H1 (cell line): Measurements from ENCODE around the gene DYNLRB2. TPM values are rescaled to one million over a fixed set of nuclear protein-coding genes. Genes with fewer than 3 reads are reported as not detected.

ENCODE experiments used
- CTCF ChIA-PET: fragments of 300-600 bp; sonication (Branson Sonifier 250); formaldehyde crosslinking; loops from one replicate; lab custom pipeline; 2021; ENCODE audit not compliant: partially characterized antibody; lab: Charles Lee
- POLR2A ChIA-PET: fragments of 300-600 bp; sonication (Branson Sonifier 250); formaldehyde crosslinking; loops from one replicate; lab custom pipeline; 2021; ENCODE audit warnings: inconsistent platforms; ENCODE audit not compliant: partially characterized antibody; lab: Charles Lee
- DNase-seq, 2 experiments: peaks; one replicate each; pipeline versions ENCODE4 v3.0.0 to v3.0.0-alpha.2; 2010 to 2022; ENCODE audit warnings: low spot score in 2 of 2, low read depth in 1 of 2, mixed read lengths in 1 of 2
- FAIRE-seq: peaks from 2 replicates; lab custom pipeline; 2011; peaks lifted over from hg19 to GRCh38; lab: Jason Lieb, UNC
- H2AFZ ChIP-seq: 2 replicates; pipeline ENCODE4 v1.8.1; 2012; ENCODE audit warnings: low read length, inconsistent platforms
- H2AK5ac ChIP-seq: 2 replicates; pipeline ENCODE4 v1.6.1; 2013; ENCODE audit warnings: low read depth, low read length
- H2BK120ac ChIP-seq: replicated peaks from 2 replicates; pipeline ENCODE3; 2013; ENCODE audit warnings: low read depth, low read length, inconsistent platforms
- H2BK12ac ChIP-seq: 2 replicates; pipeline ENCODE4 v1.6.1; 2013; ENCODE audit warnings: low read depth, low read length
- H2BK15ac ChIP-seq: 2 replicates; pipeline ENCODE4 v1.6.1; 2013; ENCODE audit warnings: low read length
- H2BK20ac ChIP-seq: 2 replicates; pipeline ENCODE4 v1.6.1; 2013; ENCODE audit warnings: low read length
- H2BK5ac ChIP-seq: 2 replicates; pipeline ENCODE4 v1.6.1; 2013; ENCODE audit warnings: low read depth, low read length
- H3K14ac ChIP-seq: 2 replicates; pipeline ENCODE4 v1.6.1; 2013; ENCODE audit warnings: inconsistent platforms; ENCODE audit not compliant: insufficient read length
- H3K18ac ChIP-seq: 2 replicates; pipeline ENCODE4 v1.6.1; 2013; ENCODE audit warnings: low read length; ENCODE audit errors: extremely low read depth
- H3K23ac ChIP-seq: 2 replicates; pipeline ENCODE4 v1.6.1; 2013; ENCODE audit warnings: inconsistent platforms; ENCODE audit not compliant: insufficient read length
- H3K23me2 ChIP-seq: 2 replicates; pipeline ENCODE4 v1.6.1; 2013; ENCODE audit warnings: low read depth, low read length
- H3K27ac ChIP-seq: 2 replicates; pipeline ENCODE4 v1.6.1; 2011; ENCODE audit warnings: low read depth, low read length, inconsistent platforms
- H3K27me3 ChIP-seq, 4 experiments: replicated peaks in 1 of 4; 1 replicate in 1 of 4; 2 replicates in 3 of 4; pipeline versions ENCODE4 v1.6.1 to v1.8.1; 2011 to 2013; ENCODE audit warnings: low read length in 3 of 4, mild to moderate bottlenecking in 3 of 4, inconsistent platforms in 2 of 4, mixed read lengths in 2 of 4, moderate library complexity in 1 of 4; ENCODE audit not compliant: control insufficient read depth in 3 of 4, insufficient read depth in 3 of 4; ENCODE audit errors: extremely low read depth in 1 of 4
- H3K36me3 ChIP-seq, 4 experiments: 2 replicates each; pipeline versions ENCODE4 v1.6.1 to v1.8.1; 2011 to 2013; ENCODE audit warnings: mild to moderate bottlenecking in 4 of 4, low read length in 3 of 4, moderate library complexity in 2 of 4, control low read depth in 1 of 4, inconsistent platforms in 1 of 4; ENCODE audit not compliant: insufficient read depth in 4 of 4, control insufficient read depth in 2 of 4
- H3K4ac ChIP-seq: replicated peaks from 2 replicates; pipeline ENCODE3; 2013; ENCODE audit warnings: low read length, low read depth, mixed read lengths, inconsistent platforms; ENCODE audit not compliant: insufficient read length
- H3K4me1 ChIP-seq, 4 experiments: replicated peaks in 1 of 4; 1 replicate in 1 of 4; 2 replicates in 3 of 4; pipeline versions ENCODE4 v1.6.1 to v1.8.1; 2011 to 2013; ENCODE audit warnings: low read length in 3 of 4, inconsistent platforms in 2 of 4, mixed read lengths in 1 of 4; ENCODE audit not compliant: insufficient read depth in 4 of 4, control insufficient read depth in 3 of 4
- H3K4me2 ChIP-seq, 2 experiments: 2 replicates each; pipeline versions ENCODE4 v1.6.1 to v1.8.1; 2011 to 2013; ENCODE audit warnings: low read depth in 2 of 2, low read length in 2 of 2, control low read depth in 1 of 2, inconsistent platforms in 1 of 2, mild to moderate bottlenecking in 1 of 2; ENCODE audit not compliant: insufficient read depth in 1 of 2
- H3K4me3 ChIP-seq, 4 experiments: fragments of 200-600, 300-600 bp in 1 of 4; sonication (generic), shearing (Covaris generic), sonication (Bioruptor Twin) in 1 of 4; 2 replicates each; pipeline versions ENCODE4 v1.5.1 to v1.8.1; 2011 to 2016; ENCODE audit warnings: low read length in 4 of 4, low read depth in 3 of 4, control low read depth in 2 of 4, inconsistent platforms in 2 of 4, mild to moderate bottlenecking in 2 of 4, mixed read lengths in 1 of 4, moderate library complexity in 1 of 4; ENCODE audit not compliant: insufficient read depth in 2 of 4; ENCODE audit errors: extremely low read depth in 1 of 4
- H3K56ac ChIP-seq: replicated peaks from 2 replicates; pipeline ENCODE3; 2013; ENCODE audit warnings: low read depth, mild to moderate bottlenecking, mixed read lengths, low read length, inconsistent platforms; ENCODE audit not compliant: insufficient read length
- H3K79me1 ChIP-seq: 2 replicates; pipeline ENCODE4 v1.6.1; 2013; ENCODE audit warnings: low read depth, low read length, control low read depth
- H3K79me2 ChIP-seq, 2 experiments: 2 replicates each; pipeline versions ENCODE4 v1.6.1 to v1.8.1; 2012 to 2013; ENCODE audit warnings: low read length in 2 of 2, mild to moderate bottlenecking in 2 of 2, inconsistent platforms in 1 of 2; ENCODE audit not compliant: insufficient read depth in 2 of 2, control insufficient read depth in 1 of 2
- H3K9ac ChIP-seq, 4 experiments: replicated peaks in 1 of 4; 1 replicate in 1 of 4; 2 replicates in 3 of 4; pipeline versions ENCODE4 v1.6.1 to v1.8.1; 2011 to 2013; ENCODE audit warnings: low read depth in 3 of 4, low read length in 3 of 4, control low read depth in 2 of 4, mild to moderate bottlenecking in 2 of 4, moderate library complexity in 2 of 4, inconsistent platforms in 1 of 4; ENCODE audit errors: extremely low read depth in 1 of 4
- H3K9me3 ChIP-seq, 2 experiments: 2 replicates each; pipeline versions ENCODE4 v1.6.1 to v1.8.1; 2012 to 2013; ENCODE audit warnings: mild to moderate bottlenecking in 2 of 2, moderate library complexity in 2 of 2, control low read depth in 1 of 2, inconsistent platforms in 1 of 2, low read depth in 1 of 2, low read length in 1 of 2, mixed read lengths in 1 of 2; ENCODE audit not compliant: insufficient read depth in 2 of 2
- H4K20me1 ChIP-seq, 2 experiments: replicated peaks in 1 of 2; 2 replicates each; pipeline versions ENCODE3 to v1.8.1; 2011 to 2013; ENCODE audit warnings: inconsistent platforms in 2 of 2, low read length in 2 of 2, mild to moderate bottlenecking in 1 of 2; ENCODE audit not compliant: insufficient read depth in 2 of 2, control insufficient read depth in 1 of 2
- H4K5ac ChIP-seq: 2 replicates; pipeline ENCODE4 v1.6.1; 2013; ENCODE audit warnings: low read length, low read depth, mixed read lengths, inconsistent platforms; ENCODE audit not compliant: insufficient read length
- H4K8ac ChIP-seq: 2 replicates; pipeline ENCODE4 v1.8.0; 2013; ENCODE audit warnings: mild to moderate bottlenecking, moderate library complexity, low read length, inconsistent platforms; ENCODE audit not compliant: insufficient read depth; ENCODE audit errors: extremely low read depth
- H4K91ac ChIP-seq: replicated peaks from 2 replicates; pipeline ENCODE3; 2013; ENCODE audit warnings: low read length, mixed read lengths, inconsistent platforms; ENCODE audit not compliant: insufficient read length
- CTCF ChIP-seq, 3 experiments: IDR thresholded peaks; 1 replicate in 2 of 3; 2 replicates in 1 of 3; pipeline versions ENCODE4 v1.5.1 to v1.6.1; 2011; ENCODE audit warnings: low read length in 3 of 3, mild to moderate bottlenecking in 3 of 3, inconsistent platforms in 2 of 3, low read depth in 1 of 3, moderate library complexity in 1 of 3; ENCODE audit not compliant: insufficient read depth in 1 of 3; ENCODE audit errors: control extremely low read depth in 1 of 3
- GTF2F1 ChIP-seq: IDR thresholded peaks from 2 replicates; pipeline ENCODE4 v1.6.1; 2012; ENCODE audit warnings: low read depth, low read length, improper control_type of control experiment, borderline replicate concordance
- NANOG ChIP-seq: IDR thresholded peaks from 2 replicates; pipeline ENCODE4 v1.6.1; 2011; ENCODE audit warnings: low read length, low read depth, mild to moderate bottlenecking, inconsistent platforms; ENCODE audit not compliant: insufficient read depth, poor library complexity, severe bottlenecking
- RAD21 ChIP-seq, 2 experiments: IDR thresholded peaks in 1 of 2; conservative IDR thresholded peaks in 1 of 2; 2 replicates each; pipeline ENCODE4 v1.6.1; 2011; ENCODE audit warnings: low read depth in 2 of 2, low read length in 2 of 2, improper control_type of control experiment in 1 of 2, inconsistent platforms in 1 of 2, mild to moderate bottlenecking in 1 of 2, moderate library complexity in 1 of 2
- WGBS, 2 experiments: shearing (Covaris generic) in 1 of 2; methylation state at CpG; one replicate each; pipeline versions ENCODE4 v1.1.6 to v1.1.7; 2013 to 2015; ENCODE audit warnings: low lambda C conversion rate in 2 of 2, mixed read lengths in 2 of 2, inconsistent platforms in 1 of 2, low coverage in 1 of 2, missing lambda C conversion rate in 1 of 2; ENCODE audit not compliant: insufficient replicate concordance in 2 of 2, insufficient coverage in 1 of 2, insufficient read length in 1 of 2; ENCODE audit errors: extremely low coverage in 1 of 2, missing lambda C conversion rate in 1 of 2; 5-methylcytosine and 5-hydroxymethylcytosine counted together
- polyA plus RNA-seq, 7 experiments: library from polyadenylated mRNA; depleted of rRNA in 3 of 7; stranded (reverse) in 5 of 7; unstranded in 2 of 7; fragments of >200 nt in 5 of 7; fragments of 200-250 nt in 2 of 7; gene quantifications; 1 replicate in 5 of 7; 2 replicates in 1 of 7; 4 replicates in 1 of 7; pipeline versions ENCODE4 v1.2.1 to v1.2.3, GENCODE V29; 2011 to 2013; ENCODE audit warnings: missing spikeins in 2 of 7, mixed read lengths in 2 of 7
- total RNA-seq: library from RNA; stranded (reverse); fragmentation: NEBNext Ultra II Directional; extraction: Animal tissue kit (Norgen Biotek cat#: 25700); gene quantifications from 2 replicates; pipeline ENCODE4 v1.2.1, GENCODE V29; 2021

DYNLRB2 gene
- total and polyA plus RNA-seq, 2 of the 8 experiments (the other 6 are each of a cell fraction or from before 2014, with no cell fraction given) = not detected

- no peak for DNase-seq
- FAIRE-seq = peak; percentile 79
- Histone ChIP-seq H2AFZ (peak overlapping the region; percentile 78; the same call in 1 of the 2 replicates), H2BK15ac (no peak overlapping the region), H3K4me1 (no peaks in the 10 kb centered on the region), H3K23ac (no peak overlapping the region), H2BK12ac (no peak overlapping the region; the same call in 1 of the 2 replicates), H4K20me1 (no peaks in the 10 kb centered on the region), H3K79me1 (no peaks in the 10 kb centered on the region), H3K79me2 (no peaks in the 10 kb centered on the region), H3K27ac (no peak overlapping the region), H3K14ac (no peak overlapping the region), H3K18ac (no peak overlapping the region), H3K56ac (no peak overlapping the region), H2BK5ac (no peak overlapping the region), H3K9me3 (no peaks in the 10 kb centered on the region), H3K23me2 (no peaks in the 10 kb centered on the region), H4K5ac (no peak overlapping the region), H3K4ac (no peak overlapping the region), H3K4me3 (no peak overlapping the region), H2BK20ac (no peak overlapping the region), H2BK120ac (no peak overlapping the region), H3K27me3 (no peaks in the 10 kb centered on the region), H4K8ac (no peak overlapping the region), H2AK5ac (no peak overlapping the region), H3K4me2 (no peak overlapping the region), H4K91ac (no peak overlapping the region), H3K9ac (no peak overlapping the region), H3K36me3 (no peaks in the 10 kb centered on the region)
- POLR2A ChIA-PET = no interaction called here
- 53% methylated on average over 6 of the region's 6 CpGs; no CpG with 5 or more reads in 1 of the 2 experiments for WGBS, 2 experiments
- CTCF ChIA-PET = interaction anchor here (0.5 to 3.2 kb wide), 56 partner anchors 9 to 1711 kb away, joined by 3 to 15 read pairs (median 3); no protein-coding TSS in a partner anchor
- no peak for TF ChIP-seq GTF2F1
- TF ChIP-seq CTCF (IDR thresholded peaks at IDR 0.05; ENCODE audit: control extremely low read depth in 1 of 3, insufficient read depth in 1 of 3, low read depth in 1 of 3, low read length in 3 of 3) = peak in 2 of 3 experiments; percentile 74 to 81; a peak in 3 of 4 replicates
- peak; percentile 83 to 85 for TF ChIP-seq RAD21 (IDR thresholded peaks at IDR 0.05 in 1 of 2, conservative IDR thresholded peaks at IDR 0.05 in 1 of 2; ENCODE audit: low read depth in 2 of 2, low read length in 2 of 2)
- TF ChIP-seq NANOG = no peak
Measured at GRCh38 chr16:80526418-80527061, 14.3 kb upstream of the DYNLRB2 start.
